M059J (cell line): ENCODE data around the gene CYP4Z1. TPM values are rescaled to one million over a fixed set of nuclear protein-coding genes. Genes with fewer than 3 reads are reported as not detected.
"Not testable (repeated sequence)": the region's sequence is repeated elsewhere in the genome, so short reads cannot be mapped to it uniquely, and the experiment has no call there.

Source experiments
- DNase-seq: peaks from one replicate; pipeline ENCODE4 v3.0.0-alpha.2; 2012; ENCODE audit warnings: low read depth
- total RNA-seq: library from RNA; depleted of rRNA; stranded (reverse); fragments of >200 nt; shearing (Covaris generic); gene quantifications from 2 replicates; pipeline ENCODE4 v1.2.3, GENCODE V29; 2014; rRNA removed

The CYP4Z1 gene
- total RNA-seq, 1 experiment from 2014 or later, result not detected

GRCh38 chr1:47128221-47128620 is 61.2 kb downstream of the CYP4Z1 start:
- no peak for DNase-seq

GRCh38 chr1:47128854-47129253 is 61.8 kb downstream of the CYP4Z1 start:
- DNase-seq, result peak; percentile 35

GRCh38 chr1:47129489-47130230 is 62.6 kb downstream of the CYP4Z1 start:
- not testable (repeated sequence) for DNase-seq

GRCh38 chr1:47132665-47133064 is 65.6 kb downstream of the CYP4Z1 start:
- DNase-seq, result not testable (repeated sequence)

GRCh38 chr1:47137198-47137597 is 70.2 kb downstream of the CYP4Z1 start, which contains the start of gene CYP4A22:
TSS of gene CYP4A22 (plus strand) at chr1:47137441. CDS start at chr1:47137486, 45 bp downstream.
- no peak for DNase-seq

GRCh38 chr1:47137925-47138615 is 71.0 kb downstream of the CYP4Z1 start:
- no peak for DNase-seq

GRCh38 chr1:47140358-47140757 is 73.3 kb downstream of the CYP4Z1 start:
- not testable (repeated sequence) for DNase-seq

GRCh38 chr1:47143654-47144053 is 76.6 kb downstream of the CYP4Z1 start:
- DNase-seq, result peak; percentile 5

- not testable (repeated sequence) for DNase-seq
Measured at GRCh38 chr1:47146495-47146894, 79.5 kb downstream of the CYP4Z1 start.

- DNase-seq, result no peak
Measured at GRCh38 chr1:47147047-47147785, 80.2 kb downstream of the CYP4Z1 start.

- DNase-seq, result not testable (repeated sequence)
Measured at GRCh38 chr1:47149162-47149561, 82.1 kb downstream of the CYP4Z1 start.

- not testable (repeated sequence) for DNase-seq
Measured at GRCh38 chr1:47156457-47156856, 89.4 kb downstream of the CYP4Z1 start.

GRCh38 chr1:47157957-47158356 is 90.9 kb downstream of the CYP4Z1 start:
- DNase-seq, result not testable (repeated sequence)

GRCh38 chr1:47160716-47161115 is 93.7 kb downstream of the CYP4Z1 start:
- no peak for DNase-seq

- no peak for DNase-seq
Measured at GRCh38 chr1:47161298-47162040, 94.4 kb downstream of the CYP4Z1 start.

- no peak for DNase-seq
Measured at GRCh38 chr1:47164552-47164951, 97.5 kb downstream of the CYP4Z1 start.

Other genes with a start within 250 kb of the CYP4Z1 start
- not detected in 2 replicates for gene CYP4A11, start 125.8 kb upstream of the CYP4Z1 start, total RNA-seq
- not detected in 2 replicates for gene CYP4X1, start 43.6 kb upstream of the CYP4Z1 start, total RNA-seq
- not detected in 2 replicates for gene CYP4A22, start 70.2 kb downstream of the CYP4Z1 start, total RNA-seq
- gene PDZK1IP1, start 122.8 kb downstream of the CYP4Z1 start, total RNA-seq, result 0.49 and 0.81 TPM in 2 replicates
- gene TAL1, start 165.0 kb downstream of the CYP4Z1 start, total RNA-seq, result not detected in 2 replicates
- gene STIL, start 246.9 kb downstream of the CYP4Z1 start, total RNA-seq, result 34.4 and 48.1 TPM in 2 replicates